Nucleus accumbens (tissue), 56 donors: Measurements from ENCODE around the gene ARMCX6.
"Not testable (repeated sequence)": the region's sequence is repeated elsewhere in the genome, so short reads cannot be mapped to it uniquely, and the experiment has no call there.

Source experiments
- DNase-seq, 56 donors: peaks; one replicate each; lab custom pipeline; 2025; lab: John Stamatoyannopoulos, UW

The ARMCX6 gene

GRCh38 chrX:101617211-101618191 lies at the start of gene ARMCX6:
TSS of gene ARMCX6 (minus strand) at chrX:101618000. CDS start at chrX:101616620, 1,380 bp downstream.
- peak in 55 of 56 donors; percentile 4 to 85 (median 56) for DNase-seq

DNA sequence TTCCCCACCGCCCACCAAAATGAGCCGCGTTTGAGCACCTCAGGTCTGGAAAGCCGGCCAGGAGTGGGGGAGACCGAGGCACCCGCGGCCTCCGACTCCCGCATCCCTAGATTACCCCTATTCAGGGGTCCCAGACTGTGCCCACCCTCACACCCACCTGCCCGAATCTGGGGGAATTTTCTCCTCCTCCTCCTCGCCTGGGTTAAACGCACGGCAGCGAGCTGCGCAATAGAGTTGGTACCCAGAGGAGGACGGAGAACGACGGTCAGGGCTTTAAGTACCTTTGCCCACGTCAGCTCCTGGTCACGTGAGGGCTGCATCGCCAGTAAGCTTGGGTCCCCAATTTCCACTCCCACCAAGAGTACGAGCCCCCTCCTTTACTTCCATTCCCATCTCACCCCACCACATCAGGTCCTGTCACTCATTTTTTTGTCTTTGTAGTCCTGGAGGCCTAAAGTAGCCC lies 41.8 kb upstream of the ARMCX6 start, which contains the start of gene ARMCX2:
TSS of gene ARMCX2 (minus strand) at position 250 of the 463 bp plus-strand sequence. CDS start 2,262 bp downstream, outside the sequence.
- peak in 52 of 56 donors; percentile 3 to 80 (median 38) for DNase-seq

DNA sequence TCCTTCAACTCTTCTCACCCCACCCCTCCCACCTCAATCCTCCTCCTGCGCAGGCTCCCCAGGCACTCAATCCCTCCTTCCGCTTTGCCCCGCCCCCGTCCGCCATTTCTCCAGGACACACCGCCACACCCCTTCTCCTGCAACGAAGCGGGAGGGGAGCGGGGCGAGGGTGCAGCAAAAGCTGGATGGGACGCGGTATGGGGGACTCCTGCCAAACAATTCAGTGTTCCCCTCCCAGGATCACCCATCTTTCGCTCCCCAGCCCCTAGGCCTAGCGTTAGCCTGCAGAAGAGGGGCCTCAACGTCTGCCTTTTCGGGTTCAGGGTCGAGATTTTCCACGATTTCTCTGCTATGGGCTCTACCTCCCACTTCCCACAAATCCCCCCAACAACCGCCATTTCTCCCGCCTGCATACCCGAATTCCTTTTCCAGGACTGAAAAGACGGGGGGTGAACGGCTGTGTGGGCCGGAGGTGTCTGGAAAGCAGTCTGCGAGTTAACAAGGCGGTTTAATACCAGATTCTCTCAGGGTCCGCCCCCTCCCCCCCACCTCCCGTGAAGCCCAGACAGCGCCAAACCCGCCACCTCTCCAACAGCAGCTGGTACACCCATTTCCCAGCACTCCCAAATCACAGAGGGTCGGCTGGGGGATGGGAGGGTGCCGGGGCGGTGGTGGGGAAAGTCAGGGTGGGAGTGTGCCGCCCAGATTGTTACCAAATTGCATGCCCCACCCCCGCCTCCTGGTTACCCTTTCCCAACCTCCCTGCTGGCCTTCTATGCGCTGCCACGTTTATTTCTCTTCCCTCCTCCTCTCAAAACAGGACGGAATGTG lies 41.1 kb upstream of the ARMCX6 start:
- DNase-seq = peak in 53 of 56 donors; percentile 4 to 84 (median 44)

GRCh38 chrX:101657495-101657894 lies 39.7 kb upstream of the ARMCX6 start:
- no peak for DNase-seq

GRCh38 chrX:101656817-101657216 lies 39.0 kb upstream of the ARMCX6 start:
- no peak for DNase-seq

DNA sequence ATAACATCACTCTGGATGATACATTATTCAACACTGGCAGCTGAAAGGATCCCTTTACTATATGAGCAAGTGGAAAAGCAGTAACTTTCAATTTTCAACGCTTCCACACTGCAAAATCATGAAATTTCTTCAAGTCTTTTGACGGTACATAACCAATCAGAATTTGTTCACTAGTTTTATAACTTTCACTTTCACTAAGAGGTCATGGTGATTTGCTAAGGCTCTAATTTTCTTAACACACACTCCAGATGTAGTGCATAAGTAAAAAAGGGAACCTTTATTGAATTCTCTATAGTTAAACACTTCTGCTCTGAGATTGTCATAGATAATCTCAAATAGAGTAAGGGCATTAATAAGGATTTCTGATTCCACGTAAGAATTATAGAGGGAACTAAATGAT lies 37.7 kb upstream of the ARMCX6 start:
- no peak for DNase-seq

- not testable (repeated sequence) for DNase-seq
Measured at GRCh38 chrX:101647716-101648115, 29.9 kb upstream of the ARMCX6 start.

DNA sequence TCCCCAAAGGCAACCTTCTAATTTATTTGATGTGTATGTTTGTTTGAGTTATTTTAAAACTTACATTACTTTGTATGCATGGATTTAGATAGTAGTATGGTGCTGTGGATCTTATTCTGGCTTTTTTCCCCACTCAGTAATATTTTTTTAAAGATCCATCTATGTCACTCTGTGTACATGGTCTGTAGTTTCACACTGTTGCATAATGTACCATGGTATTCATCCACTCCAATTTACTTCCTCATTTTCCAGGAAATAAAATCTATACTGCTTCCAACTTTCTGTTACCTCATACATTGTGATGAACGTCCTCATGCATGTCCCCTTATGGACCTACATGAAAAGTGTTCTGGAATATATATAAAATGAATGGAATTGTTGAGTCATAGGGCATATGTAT lies 24.3 kb upstream of the ARMCX6 start:
- no peak for DNase-seq

DNA sequence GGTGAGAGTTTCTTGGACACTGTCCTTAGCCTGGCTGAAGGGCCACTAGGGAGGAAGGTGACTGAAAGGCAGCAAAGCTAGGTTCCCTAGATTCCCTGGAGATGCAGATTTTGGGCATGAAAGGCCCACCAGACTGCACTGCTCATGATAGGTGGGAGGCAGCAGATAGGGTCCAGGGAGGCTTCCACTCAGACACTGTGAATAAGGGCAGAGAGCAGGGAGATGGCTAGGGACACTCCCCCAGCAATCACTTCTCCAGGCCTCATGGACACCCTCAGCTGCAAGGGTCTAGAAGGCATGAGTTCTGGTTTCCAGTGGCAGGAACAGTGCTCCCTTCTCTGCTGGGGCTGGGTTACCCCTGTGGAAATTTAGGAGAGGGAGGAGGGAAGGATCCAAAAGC lies 21.8 kb upstream of the ARMCX6 start:
- no peak for DNase-seq

- no peak for DNase-seq
Measured at GRCh38 chrX:101619364-101619763, 1.6 kb upstream of the ARMCX6 start.

DNA sequence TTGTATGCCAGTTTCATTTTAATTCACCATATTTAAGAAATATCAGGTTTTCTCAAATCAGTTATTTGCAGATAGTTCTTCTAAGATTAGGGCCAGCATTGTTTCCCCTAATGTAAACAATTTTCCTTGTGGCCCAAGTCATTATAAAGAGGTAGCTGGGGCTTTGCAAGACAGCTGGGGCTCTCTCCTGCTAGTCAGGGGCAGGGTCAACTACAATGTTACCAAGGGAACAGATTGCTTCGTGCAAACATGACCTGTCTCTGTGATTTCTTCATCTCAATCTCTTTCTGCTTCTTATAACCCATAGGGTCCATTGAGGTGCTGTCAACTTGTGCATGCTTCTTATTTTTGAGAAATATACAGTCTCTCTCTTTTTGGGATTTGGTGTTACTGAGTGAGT lies 12.1 kb downstream of the ARMCX6 start:
- DNase-seq = no peak

DNA sequence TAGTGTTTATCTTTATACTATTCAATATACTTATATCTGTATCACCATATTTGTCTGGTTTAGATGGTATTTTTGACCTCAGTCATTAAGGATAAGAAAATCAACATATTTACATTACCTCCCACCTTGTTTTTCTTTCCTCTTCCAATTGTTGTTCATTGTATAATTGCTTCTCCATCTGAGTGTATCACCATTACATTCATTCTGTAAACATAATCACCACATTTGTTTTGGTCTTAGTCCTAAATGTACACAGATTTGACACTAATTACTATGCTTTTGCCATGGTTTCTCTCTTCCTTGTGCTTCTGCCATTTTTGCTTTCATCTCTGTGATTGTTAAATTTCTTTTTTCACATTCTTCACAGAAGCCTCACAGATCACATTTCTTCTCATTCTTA lies 12.7 kb downstream of the ARMCX6 start:
- no peak for DNase-seq

GRCh38 chrX:101602077-101602476 lies 15.7 kb downstream of the ARMCX6 start:
- DNase-seq = no peak

DNA sequence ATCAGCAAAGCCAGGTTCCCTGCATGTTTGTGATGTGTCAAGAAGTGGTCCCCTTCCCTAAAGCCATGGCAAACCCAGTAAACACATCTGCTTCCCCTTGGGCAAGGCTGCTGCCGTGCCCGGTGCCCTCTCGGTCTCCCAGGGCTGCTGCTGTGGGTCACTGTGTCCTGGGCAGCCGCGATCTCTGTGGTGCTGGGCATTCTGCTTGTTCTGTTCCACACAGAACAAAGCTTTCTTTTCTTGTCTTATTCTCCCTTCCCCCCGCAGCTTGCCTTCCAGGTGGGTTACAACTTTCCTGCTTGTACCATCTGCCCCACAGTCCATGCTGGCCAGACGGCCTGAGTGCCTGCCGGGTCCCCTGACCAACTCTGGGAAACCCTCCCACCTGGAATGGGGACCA lies 18.2 kb downstream of the ARMCX6 start:
- not testable (repeated sequence) for DNase-seq

DNA sequence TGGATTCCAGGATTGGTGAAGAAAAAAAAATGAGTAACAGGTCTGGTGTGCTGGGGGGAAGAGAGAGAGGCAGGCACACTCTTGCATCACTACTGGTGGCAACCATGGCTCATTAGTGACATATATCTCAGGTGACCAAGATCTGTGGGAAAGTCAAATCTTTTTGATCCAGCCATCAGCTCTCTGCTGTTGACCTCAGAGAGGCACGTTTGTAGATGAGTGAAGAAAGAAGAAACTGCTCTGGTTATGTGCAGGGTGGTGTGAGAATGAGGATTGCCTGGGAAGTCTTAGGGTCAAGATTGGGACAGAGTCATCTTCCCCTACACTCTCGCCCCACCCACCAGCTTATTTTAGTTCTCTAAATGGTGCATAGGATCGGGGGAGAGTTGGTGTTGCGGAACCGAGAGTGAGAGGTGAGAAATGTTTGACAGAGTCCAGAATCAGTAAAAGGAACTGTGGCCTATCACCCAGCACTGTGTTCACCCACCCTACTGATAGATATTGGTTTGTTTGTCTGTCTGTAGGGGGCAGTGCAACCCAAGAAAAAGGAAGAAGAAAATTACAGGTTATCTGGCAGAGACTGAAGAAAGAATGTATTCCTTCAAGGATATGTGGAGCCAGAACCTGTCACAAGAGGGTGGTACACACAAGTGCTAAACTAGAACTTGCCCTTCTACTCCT lies 21.9 kb downstream of the ARMCX6 start:
- peak in 13 of 56 donors; percentile 0 to 31 (median 5) for DNase-seq
